NCI-H2081 treated with DMSO at 0.1 percent for 48 hours (cell line): ENCODE measurements around the gene OR51G1.
A peak's percentile ranks its signal among the peaks of the same experiment; 100 is the strongest.
"Not testable (repeated sequence)": the region's sequence is repeated elsewhere in the genome, so short reads cannot be mapped to it uniquely, and the experiment has no call there.

ENCODE experiments used
- DNase-seq: peaks from one replicate; lab custom pipeline; 2025; lab: John Stamatoyannopoulos, UW

Gene OR51G1

GRCh38 chr11:4924239-4924638 is at the start of gene OR51G1:
Gene OR51G1 (minus strand): TSS chr11:4924339. CDS start chr11:4924339, 0 bp downstream.
- DNase-seq: no peak

GRCh38 chr11:4962816-4963215 is 38.7 kb upstream of the OR51G1 start:
- no peak for DNase-seq

- no peak for DNase-seq
Measured at GRCh38 chr11:4960877-4961276, 36.7 kb upstream of the OR51G1 start.

GRCh38 chr11:4957396-4957795 is 33.3 kb upstream of the OR51G1 start:
- no peak for DNase-seq

- DNase-seq: not testable (repeated sequence)
Measured at GRCh38 chr11:4955613-4956012, 31.5 kb upstream of the OR51G1 start, which contains the start of gene OR51A2. Gene OR51A2 (minus strand): TSS chr11:4955713. CDS start chr11:4955713, 0 bp downstream.

GRCh38 chr11:4947505-4947904 is 23.4 kb upstream of the OR51G1 start, which contains the start of gene OR51A4:
Gene OR51A4 (minus strand): TSS chr11:4947605. CDS start chr11:4947100, 505 bp downstream.
- no peak for DNase-seq

GRCh38 chr11:4936745-4937144 is 12.6 kb upstream of the OR51G1 start:
- DNase-seq: no peak

GRCh38 chr11:4932751-4933150 is 8.6 kb upstream of the OR51G1 start:
- DNase-seq: no peak

GRCh38 chr11:4926608-4927007 is 2.5 kb upstream of the OR51G1 start:
- DNase-seq: no peak

- DNase-seq: no peak
Measured at GRCh38 chr11:4922304-4922703, 1.8 kb downstream of the OR51G1 start.

GRCh38 chr11:4921796-4922195 is 2.3 kb downstream of the OR51G1 start:
- DNase-seq: no peak

GRCh38 chr11:4919250-4919649 is 4.9 kb downstream of the OR51G1 start, which contains the start of gene OR51G2:
Gene OR51G2 (minus strand): TSS chr11:4919350. CDS start chr11:4915663, 3,687 bp downstream.
- no peak for DNase-seq

- DNase-seq: no peak
Measured at GRCh38 chr11:4916581-4916980, 7.6 kb downstream of the OR51G1 start.

GRCh38 chr11:4903484-4903883 is 20.7 kb downstream of the OR51G1 start, which contains the start of gene OR51A7:
Gene OR51A7 (plus strand): TSS chr11:4903783. CDS start chr11:4907370, 3,587 bp downstream.
- DNase-seq: no peak

- DNase-seq: no peak
Measured at GRCh38 chr11:4891996-4892640, 32.0 kb downstream of the OR51G1 start.

GRCh38 chr11:4890279-4890678 is 33.9 kb downstream of the OR51G1 start:
- DNase-seq: no peak

GRCh38 chr11:4887591-4887990 is 36.5 kb downstream of the OR51G1 start:
- DNase-seq: no peak

- DNase-seq: no peak
Measured at GRCh38 chr11:4886186-4886585, 38.0 kb downstream of the OR51G1 start.

- DNase-seq: no peak
Measured at GRCh38 chr11:4884361-4884760, 39.8 kb downstream of the OR51G1 start.

GRCh38 chr11:4882543-4882942 is 41.6 kb downstream of the OR51G1 start:
- DNase-seq: peak; percentile 2

GRCh38 chr11:4881860-4882500 is 42.2 kb downstream of the OR51G1 start, which contains the start of gene OR51T1:
Gene OR51T1 (plus strand): TSS chr11:4881900. CDS start chr11:4881900, 0 bp downstream.
- no peak for DNase-seq

- DNase-seq: no peak
Measured at GRCh38 chr11:4881188-4881587, 43.0 kb downstream of the OR51G1 start.
